Prostate gland (tissue), 2 donors: Measurements from ENCODE around the gene MYOC.

Experiments
- POLR2A ChIP-seq: fragments of 450-650 bp; IDR thresholded peaks from one replicate; pipeline ENCODE4 v1.6.1; 2016; ENCODE audit warnings: antibody characterized with exemption, mild to moderate bottlenecking
- TF ChIP-seq, protein P1 (sequence below), 4 experiments: fragments of 200-600 bp in 2 of 4; fragments of 450-650 bp in 2 of 4; sonication (generic) in 2 of 4; IDR thresholded peaks; 1 replicate in 3 of 4; 2 replicates in 1 of 4; pipeline ENCODE4 v1.5.1; 2016 to 2019; ENCODE audit warnings: antibody characterized with exemption in 4 of 4, mild to moderate bottlenecking in 2 of 4, moderate library complexity in 2 of 4

DNA sequence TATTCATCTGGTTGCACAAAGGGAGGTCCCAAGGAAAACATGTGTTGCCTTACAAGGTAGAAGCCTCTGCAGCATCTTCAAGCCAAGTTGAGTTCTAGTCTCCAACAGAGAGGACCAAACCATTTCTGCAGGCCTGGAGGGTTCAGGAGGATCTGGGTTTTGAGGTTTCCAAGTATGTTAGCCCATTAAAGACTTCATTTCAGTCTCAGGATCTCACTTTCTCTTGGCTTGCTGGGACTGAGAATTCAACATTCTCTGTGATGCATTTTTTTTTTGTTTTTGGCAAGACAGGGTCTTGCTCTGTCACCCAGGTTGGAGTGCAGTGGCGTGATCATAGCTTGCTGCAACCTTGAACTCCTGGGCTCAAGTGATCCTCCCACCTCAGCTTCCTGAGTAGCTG, 39.2 kb downstream of the MYOC start:
- TF ChIP-seq, protein P1, sequence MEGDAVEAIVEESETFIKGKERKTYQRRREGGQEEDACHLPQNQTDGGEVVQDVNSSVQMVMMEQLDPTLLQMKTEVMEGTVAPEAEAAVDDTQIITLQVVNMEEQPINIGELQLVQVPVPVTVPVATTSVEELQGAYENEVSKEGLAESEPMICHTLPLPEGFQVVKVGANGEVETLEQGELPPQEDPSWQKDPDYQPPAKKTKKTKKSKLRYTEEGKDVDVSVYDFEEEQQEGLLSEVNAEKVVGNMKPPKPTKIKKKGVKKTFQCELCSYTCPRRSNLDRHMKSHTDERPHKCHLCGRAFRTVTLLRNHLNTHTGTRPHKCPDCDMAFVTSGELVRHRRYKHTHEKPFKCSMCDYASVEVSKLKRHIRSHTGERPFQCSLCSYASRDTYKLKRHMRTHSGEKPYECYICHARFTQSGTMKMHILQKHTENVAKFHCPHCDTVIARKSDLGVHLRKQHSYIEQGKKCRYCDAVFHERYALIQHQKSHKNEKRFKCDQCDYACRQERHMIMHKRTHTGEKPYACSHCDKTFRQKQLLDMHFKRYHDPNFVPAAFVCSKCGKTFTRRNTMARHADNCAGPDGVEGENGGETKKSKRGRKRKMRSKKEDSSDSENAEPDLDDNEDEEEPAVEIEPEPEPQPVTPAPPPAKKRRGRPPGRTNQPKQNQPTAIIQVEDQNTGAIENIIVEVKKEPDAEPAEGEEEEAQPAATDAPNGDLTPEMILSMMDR (IDR thresholded peaks at IDR 0.05), result no peak
- TF ChIP-seq POLR2A, result no peak
